SK-N-SH (cell line): ENCODE data around the gene NTPCR. TPM values are rescaled to one million over a fixed set of nuclear protein-coding genes. Genes with fewer than 3 reads are reported as not detected.

Source experiments
- CTCF ChIA-PET: fragments of 300-600, 350-600 bp; formaldehyde crosslinking; extraction: SDS; loops from one replicate; lab custom pipeline; 2021; lab: Yijun Ruan, JAX
- POLR2A ChIA-PET: fragments of 350-600 bp; sonication (Branson Sonifier 250); formaldehyde crosslinking; extraction: SDS; loops from one replicate; lab custom pipeline; 2020; ENCODE audit warnings: antibody characterized with exemption, inconsistent platforms; lab: Yijun Ruan, JAX
- DNase-seq: peaks from one replicate; pipeline ENCODE4 v3.0.0; 2012
- H2AFZ ChIP-seq: fragments of 200-600 bp; sonication (generic); 2 replicates; pipeline ENCODE4 v1.8.1; 2016; ENCODE audit warnings: antibody characterized with exemption, mild to moderate bottlenecking, low read depth
- H3F3A ChIP-seq: fragments of 200-600 bp; sonication (generic); replicated peaks from 2 replicates; pipeline ENCODE3; 2016; ENCODE audit warnings: antibody characterized with exemption, mild to moderate bottlenecking; ENCODE audit not compliant: insufficient read depth
- H3K27ac ChIP-seq, 2 experiments: fragments of 200-500 bp in 1 of 2; fragments of 200-600 bp in 1 of 2; sonication (Bioruptor generic) in 1 of 2; sonication (generic), shearing (Covaris generic) in 1 of 2; 2 replicates each; pipeline versions ENCODE4 v1.5.1 to v1.6.1; 2014 to 2016; ENCODE audit warnings: low read depth in 2 of 2, inconsistent platforms in 1 of 2, low read length in 1 of 2, mild to moderate bottlenecking in 1 of 2, mixed read lengths in 1 of 2
- H3K27me3 ChIP-seq: fragments of 200-600 bp; sonication (generic), shearing (Covaris generic); 2 replicates; pipeline ENCODE4 v1.6.1; 2016; ENCODE audit warnings: mixed run types; ENCODE audit not compliant: insufficient read depth
- H3K36me3 ChIP-seq, 2 experiments: fragments of 200-500 bp in 1 of 2; fragments of 200-600 bp in 1 of 2; sonication (Bioruptor generic) in 1 of 2; sonication (generic) in 1 of 2; replicated peaks in 1 of 2; 2 replicates each; pipeline versions ENCODE3 to v1.5.1; 2014 to 2016; ENCODE audit warnings: low read length in 1 of 2, mild to moderate bottlenecking in 1 of 2; ENCODE audit not compliant: insufficient read depth in 2 of 2, control insufficient read depth in 1 of 2
- H3K4me1 ChIP-seq, 2 experiments: fragments of 200-500 bp in 1 of 2; fragments of 200-600 bp in 1 of 2; sonication (Bioruptor generic) in 1 of 2; sonication (generic), shearing (Covaris generic) in 1 of 2; 2 replicates each; pipeline versions ENCODE4 v1.5.1 to v1.6.1; 2014 to 2016; ENCODE audit warnings: low read depth in 1 of 2, low read length in 1 of 2, mixed run types in 1 of 2; ENCODE audit not compliant: insufficient read depth in 2 of 2, control insufficient read depth in 1 of 2
- H3K4me2 ChIP-seq: fragments of 200-600 bp; sonication (generic), shearing (Covaris generic); 2 replicates; pipeline ENCODE4 v1.6.1; 2017; ENCODE audit warnings: mixed run types
- H3K4me3 ChIP-seq, 2 experiments: fragments of 200-500 bp in 1 of 2; fragments of 200-600 bp in 1 of 2; sonication (Bioruptor generic) in 1 of 2; sonication (generic), shearing (Covaris generic) in 1 of 2; 2 replicates each; pipeline versions ENCODE4 v1.5.1 to v1.8.1; 2014 to 2016; ENCODE audit warnings: low read depth in 2 of 2, inconsistent platforms in 1 of 2, low read length in 1 of 2, mild to moderate bottlenecking in 1 of 2, mixed read lengths in 1 of 2, moderate library complexity in 1 of 2
- H3K79me2 ChIP-seq: fragments of 200-600 bp; sonication (generic); 2 replicates; pipeline ENCODE4 v1.8.1; 2017; ENCODE audit warnings: mild to moderate bottlenecking; ENCODE audit not compliant: insufficient read depth
- H3K9ac ChIP-seq: fragments of 200-600 bp; sonication (generic); 2 replicates; pipeline ENCODE4 v1.6.1; 2017; ENCODE audit warnings: mixed run types
- H3K9me2 ChIP-seq: fragments of 200-600 bp; sonication (generic); 2 replicates; pipeline ENCODE4 v1.6.1; 2017; ENCODE audit warnings: mixed run types
- H3K9me3 ChIP-seq: fragments of 200-600 bp; sonication (generic); 2 replicates; pipeline ENCODE4 v1.6.1; 2017; ENCODE audit warnings: mixed run types, mild to moderate bottlenecking, moderate library complexity
- H4K20me1 ChIP-seq: fragments of 200-600 bp; sonication (generic); 2 replicates; pipeline ENCODE4 v1.6.1; 2017; ENCODE audit warnings: mild to moderate bottlenecking, mixed run types; ENCODE audit not compliant: insufficient read depth
- EZH2phosphoT487 ChIP-seq: fragments of 200-600 bp; sonication (generic); IDR thresholded peaks from 2 replicates; pipeline ENCODE4 v1.6.1; 2017; ENCODE audit warnings: low read depth, mixed run types, mild to moderate bottlenecking, antibody characterized with exemption, moderate library complexity, borderline replicate concordance
- FOSL2 ChIP-seq: IDR thresholded peaks from 2 replicates; pipeline ENCODE4 v1.4.0; 2012; ENCODE audit warnings: low read depth, mild to moderate bottlenecking, moderate library complexity, borderline replicate concordance
- GATA2 ChIP-seq: sonication (generic); formaldehyde crosslinking; IDR thresholded peaks from 2 replicates; pipeline ENCODE4 v1.5.0; 2020; ENCODE audit warnings: mild to moderate bottlenecking, missing genetic modification reagents
- MEF2A ChIP-seq: IDR thresholded peaks from 2 replicates; pipeline ENCODE4 v1.4.0; 2012; ENCODE audit warnings: low read depth, borderline replicate concordance
- NFIC ChIP-seq: IDR thresholded peaks from 2 replicates; pipeline ENCODE4 v1.4.0; 2012; ENCODE audit warnings: borderline replicate concordance
- NRF1 ChIP-seq: IDR thresholded peaks from 2 replicates; pipeline ENCODE4 v1.6.1; 2012; ENCODE audit warnings: low read depth, mild to moderate bottlenecking, low read length
- POLR2AphosphoS5 ChIP-seq: IDR thresholded peaks from 2 replicates; pipeline ENCODE4 v1.6.1; 2012; ENCODE audit warnings: low read depth, low read length
- RCOR1 ChIP-seq: fragments of 150-350 bp; IDR thresholded peaks from 2 replicates; pipeline ENCODE4 v1.6.1; 2017; ENCODE audit warnings: antibody characterized with exemption, low read length
- RFX5 ChIP-seq: IDR thresholded peaks from 2 replicates; pipeline ENCODE4 v1.6.1; 2012; ENCODE audit warnings: mild to moderate bottlenecking, improper control_type of control experiment, low read length
- RXRA ChIP-seq: IDR thresholded peaks from 2 replicates; pipeline ENCODE4 v1.4.0; 2012; ENCODE audit warnings: low read depth, mild to moderate bottlenecking, borderline replicate concordance
- SIN3A ChIP-seq: IDR thresholded peaks from 2 replicates; pipeline ENCODE4 v1.6.1; 2012; ENCODE audit warnings: low read depth, mild to moderate bottlenecking, low read length, moderate library complexity, borderline replicate concordance
- TEAD4 ChIP-seq: IDR thresholded peaks from 2 replicates; pipeline ENCODE4 v1.4.0; 2012; ENCODE audit warnings: mild to moderate bottlenecking, borderline replicate concordance; ENCODE audit not compliant: insufficient read depth
- ZBTB33 ChIP-seq: IDR thresholded peaks from 2 replicates; pipeline ENCODE4 v1.4.0; 2012; ENCODE audit warnings: low read depth, borderline replicate concordance
- WGBS: methylation state at CpG from one replicate; pipeline ENCODE4 v1.1.6; 2017; ENCODE audit warnings: low lambda C conversion rate; 5-methylcytosine and 5-hydroxymethylcytosine counted together
- polyA plus RNA-seq, 3 experiments: library from polyadenylated mRNA; depleted of rRNA; stranded (reverse); fragments of >200 nt; gene quantifications; 2 replicates each; pipeline ENCODE4 v1.2.3, GENCODE V29; 2012
- TF ChIP-seq, protein P1 (sequence below): IDR thresholded peaks from 2 replicates; pipeline ENCODE4; 2012
- TF ChIP-seq, protein P2 (sequence below): fragments of 150-350 bp; IDR thresholded peaks from 2 replicates; pipeline ENCODE4 v1.6.1; 2017; ENCODE audit warnings: antibody characterized with exemption, low read length, low read depth, borderline replicate concordance
- TF ChIP-seq, protein P3 (sequence below): fragments of 200-600 bp; sonication (generic); IDR thresholded peaks from 2 replicates; pipeline ENCODE4 v1.6.1; 2017; ENCODE audit warnings: antibody characterized with exemption, mild to moderate bottlenecking, moderate library complexity
- TF ChIP-seq, protein P4 (sequence below): fragments of 150-350 bp; IDR thresholded peaks from 2 replicates; pipeline ENCODE4 v1.6.1; 2016; ENCODE audit warnings: mild to moderate bottlenecking, low read depth, low read length
- TF ChIP-seq, protein P5 (sequence below): IDR thresholded peaks from 2 replicates; pipeline ENCODE4 v1.4.0; 2012; ENCODE audit warnings: low read depth

NTPCR gene
- polyA plus RNA-seq, 1 of the 3 experiments (the other 2 are of a cell fraction), result 20.8 TPM

- H3K9me3 ChIP-seq, result no peaks in the 10 kb centered on the region
- no peak overlapping the region for H3K9ac ChIP-seq
- 95% methylated on average over 11 of the region's 11 CpGs for WGBS
- H3K27me3 ChIP-seq, result no peaks in the 10 kb centered on the region
- no peak overlapping the region for H2AFZ ChIP-seq
- peaks cover 0 to 5% of the 10 kb centered on the region in 2 experiments; a peak in 2 of 4 replicates for H3K4me1 ChIP-seq
- no peaks in the 10 kb centered on the region for H3K36me3 ChIP-seq
- no peaks in the 10 kb centered on the region for H3K79me2 ChIP-seq
- TF ChIP-seq NRF1 (no peak), FOSL2 (no peak), TEAD4 (no peak), GATA2 (no peak), NFIC (no peak), MEF2A (no peak), RFX5 (no peak), POLR2AphosphoS5 (no peak), RCOR1 (no peak), RXRA (no peak), SIN3A (no peak)
- TF ChIP-seq, protein P1, sequence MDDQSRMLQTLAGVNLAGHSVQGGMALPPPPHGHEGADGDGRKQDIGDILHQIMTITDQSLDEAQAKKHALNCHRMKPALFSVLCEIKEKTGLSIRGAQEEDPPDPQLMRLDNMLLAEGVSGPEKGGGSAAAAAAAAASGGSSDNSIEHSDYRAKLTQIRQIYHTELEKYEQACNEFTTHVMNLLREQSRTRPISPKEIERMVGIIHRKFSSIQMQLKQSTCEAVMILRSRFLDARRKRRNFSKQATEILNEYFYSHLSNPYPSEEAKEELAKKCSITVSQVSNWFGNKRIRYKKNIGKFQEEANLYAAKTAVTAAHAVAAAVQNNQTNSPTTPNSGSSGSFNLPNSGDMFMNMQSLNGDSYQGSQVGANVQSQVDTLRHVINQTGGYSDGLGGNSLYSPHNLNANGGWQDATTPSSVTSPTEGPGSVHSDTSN, result no peak
- TF ChIP-seq, protein P2, sequence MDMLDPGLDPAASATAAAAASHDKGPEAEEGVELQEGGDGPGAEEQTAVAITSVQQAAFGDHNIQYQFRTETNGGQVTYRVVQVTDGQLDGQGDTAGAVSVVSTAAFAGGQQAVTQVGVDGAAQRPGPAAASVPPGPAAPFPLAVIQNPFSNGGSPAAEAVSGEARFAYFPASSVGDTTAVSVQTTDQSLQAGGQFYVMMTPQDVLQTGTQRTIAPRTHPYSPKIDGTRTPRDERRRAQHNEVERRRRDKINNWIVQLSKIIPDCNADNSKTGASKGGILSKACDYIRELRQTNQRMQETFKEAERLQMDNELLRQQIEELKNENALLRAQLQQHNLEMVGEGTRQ, result no peak
- TF ChIP-seq, protein P3, sequence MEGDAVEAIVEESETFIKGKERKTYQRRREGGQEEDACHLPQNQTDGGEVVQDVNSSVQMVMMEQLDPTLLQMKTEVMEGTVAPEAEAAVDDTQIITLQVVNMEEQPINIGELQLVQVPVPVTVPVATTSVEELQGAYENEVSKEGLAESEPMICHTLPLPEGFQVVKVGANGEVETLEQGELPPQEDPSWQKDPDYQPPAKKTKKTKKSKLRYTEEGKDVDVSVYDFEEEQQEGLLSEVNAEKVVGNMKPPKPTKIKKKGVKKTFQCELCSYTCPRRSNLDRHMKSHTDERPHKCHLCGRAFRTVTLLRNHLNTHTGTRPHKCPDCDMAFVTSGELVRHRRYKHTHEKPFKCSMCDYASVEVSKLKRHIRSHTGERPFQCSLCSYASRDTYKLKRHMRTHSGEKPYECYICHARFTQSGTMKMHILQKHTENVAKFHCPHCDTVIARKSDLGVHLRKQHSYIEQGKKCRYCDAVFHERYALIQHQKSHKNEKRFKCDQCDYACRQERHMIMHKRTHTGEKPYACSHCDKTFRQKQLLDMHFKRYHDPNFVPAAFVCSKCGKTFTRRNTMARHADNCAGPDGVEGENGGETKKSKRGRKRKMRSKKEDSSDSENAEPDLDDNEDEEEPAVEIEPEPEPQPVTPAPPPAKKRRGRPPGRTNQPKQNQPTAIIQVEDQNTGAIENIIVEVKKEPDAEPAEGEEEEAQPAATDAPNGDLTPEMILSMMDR, result no peak
- TF ChIP-seq, all 33 proteins: peak for 0
- no peaks in the 10 kb centered on the region for H3K9me2 ChIP-seq
- H3F3A ChIP-seq, result no peaks in the 10 kb centered on the region
- ChIA-PET CTCF (no interaction called here), POLR2A (no interaction called here)
- no peaks in the 10 kb centered on the region for H4K20me1 ChIP-seq
- no peak overlapping the region for H3K4me2 ChIP-seq
- no peak overlapping the region for H3K4me3 ChIP-seq
- no peak for DNase-seq
- H3K27ac ChIP-seq, result no peak overlapping the region
Observed at GRCh38 chr1:232938926-232939325, 11.5 kb upstream of the NTPCR start.

DNA sequence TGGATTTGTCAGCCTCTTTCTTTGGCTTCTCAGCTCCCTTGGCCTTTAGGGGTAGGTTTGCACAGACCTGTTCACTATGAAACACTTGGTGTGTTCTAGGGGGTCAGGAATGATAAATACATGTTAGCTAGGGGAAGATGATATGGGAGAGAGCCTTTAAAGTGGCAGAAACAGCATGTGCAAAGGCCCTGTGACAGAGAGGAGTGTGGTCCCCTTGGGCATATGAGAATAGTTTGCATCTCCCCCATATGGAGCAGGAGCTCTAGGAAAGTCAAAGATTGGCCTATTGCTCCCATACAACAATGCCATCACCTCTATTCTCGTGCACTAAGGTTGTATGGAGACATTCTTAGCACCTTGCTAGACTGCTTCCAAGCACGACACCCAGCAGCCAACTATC, 10.7 kb upstream of the NTPCR start:
- Histone ChIP-seq H3K36me3 (no peaks in the 10 kb centered on the region), H3K4me2 (no peak overlapping the region), H3F3A (no peaks in the 10 kb centered on the region), H3K4me1 (peaks cover 0 to 5% of the 10 kb centered on the region in 2 experiments; a peak in 2 of 4 replicates), H3K4me3 (no peak overlapping the region), H3K9me2 (no peaks in the 10 kb centered on the region), H3K9me3 (no peaks in the 10 kb centered on the region), H3K79me2 (no peaks in the 10 kb centered on the region), H3K9ac (no peak overlapping the region), H2AFZ (no peak overlapping the region), H4K20me1 (no peaks in the 10 kb centered on the region), H3K27me3 (no peaks in the 10 kb centered on the region), H3K27ac (no peak overlapping the region)
- POLR2A ChIA-PET, result no interaction called here
- WGBS, result 40% methylated on average over 2 of the region's 2 CpGs
- CTCF ChIA-PET, result no interaction called here
- DNase-seq, result no peak
- TF ChIP-seq RXRA (no peak), ZBTB33 (no peak), NRF1 (no peak), EZH2phosphoT487 (no peak)
- TF ChIP-seq, protein P4, sequence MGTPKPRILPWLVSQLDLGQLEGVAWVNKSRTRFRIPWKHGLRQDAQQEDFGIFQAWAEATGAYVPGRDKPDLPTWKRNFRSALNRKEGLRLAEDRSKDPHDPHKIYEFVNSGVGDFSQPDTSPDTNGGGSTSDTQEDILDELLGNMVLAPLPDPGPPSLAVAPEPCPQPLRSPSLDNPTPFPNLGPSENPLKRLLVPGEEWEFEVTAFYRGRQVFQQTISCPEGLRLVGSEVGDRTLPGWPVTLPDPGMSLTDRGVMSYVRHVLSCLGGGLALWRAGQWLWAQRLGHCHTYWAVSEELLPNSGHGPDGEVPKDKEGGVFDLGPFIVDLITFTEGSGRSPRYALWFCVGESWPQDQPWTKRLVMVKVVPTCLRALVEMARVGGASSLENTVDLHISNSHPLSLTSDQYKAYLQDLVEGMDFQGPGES, result no peak
- TF ChIP-seq, protein P2, result no peak
- TF ChIP-seq, protein P5, sequence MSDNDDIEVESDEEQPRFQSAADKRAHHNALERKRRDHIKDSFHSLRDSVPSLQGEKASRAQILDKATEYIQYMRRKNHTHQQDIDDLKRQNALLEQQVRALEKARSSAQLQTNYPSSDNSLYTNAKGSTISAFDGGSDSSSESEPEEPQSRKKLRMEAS, result no peak
